Stimulated activated naive CD8-positive, alpha-beta T cell treated with anti-CD3 and anti-CD28 coated beads, Interleukin-15, Interleukin-2, amounts not matched to agents 100 U/mL and 50 U/mL, for 24 hours (primary cell): ENCODE measurements around the gene NALCN.

Experiments used
- ATAC-seq: fragments of 150-1000 bp; cut with Tn5 transposase; one replicate; pipeline ENCODE4 v1.10.0; 2021
- DNase-seq: peaks from one replicate; pipeline ENCODE4 v3.0.0; 2021

The NALCN gene

GRCh38 chr13:101416181-101417042, at the start of gene NALCN:
Gene NALCN (minus strand): TSS chr13:101416508. CDS start chr13:101399126, 17,382 bp downstream.
- DNase-seq: peak; percentile 6

GRCh38 chr13:101465877-101466276, 49.6 kb upstream of the NALCN start:
- DNase-seq (no peak), ATAC-seq (no peak)

More at GRCh38 chr13:101416181-101417042, at the start of gene NALCN:
- ATAC-seq: peak; percentile 28

- ATAC-seq (no peak), DNase-seq (no peak)
Measured at GRCh38 chr13:101457176-101457575, 40.9 kb upstream of the NALCN start.

- DNase-seq (no peak), ATAC-seq (no peak)
Measured at GRCh38 chr13:101455863-101456262, 39.6 kb upstream of the NALCN start.

- ATAC-seq: no peak
- no peak for DNase-seq
Measured at GRCh38 chr13:101454767-101455166, 38.5 kb upstream of the NALCN start.

GRCh38 chr13:101453784-101454201, 37.5 kb upstream of the NALCN start:
- ATAC-seq (peak; percentile 9), DNase-seq (no peak)

GRCh38 chr13:101452519-101453485, 36.5 kb upstream of the NALCN start, which contains the start of gene ITGBL1:
Gene ITGBL1 (plus strand): TSS chr13:101452675. CDS start chr13:101452834, 159 bp downstream.
- DNase-seq (no peak), ATAC-seq (no peak)

GRCh38 chr13:101451641-101452040, 35.3 kb upstream of the NALCN start:
- ATAC-seq (no peak), DNase-seq (no peak)

- DNase-seq (no peak), ATAC-seq (no peak)
Measured at GRCh38 chr13:101450749-101451130, 34.4 kb upstream of the NALCN start.

GRCh38 chr13:101449790-101450748, 33.8 kb upstream of the NALCN start:
- ATAC-seq (no peak), DNase-seq (no peak)

GRCh38 chr13:101447852-101448251, 31.5 kb upstream of the NALCN start:
- ATAC-seq: no peak
- no peak for DNase-seq

GRCh38 chr13:101434486-101434885, 18.2 kb upstream of the NALCN start:
- DNase-seq (no peak), ATAC-seq (no peak)

- DNase-seq (no peak), ATAC-seq (no peak)
Measured at GRCh38 chr13:101433895-101434294, 17.6 kb upstream of the NALCN start.

GRCh38 chr13:101429733-101430132, 13.4 kb upstream of the NALCN start:
- ATAC-seq (no peak), DNase-seq (no peak)

GRCh38 chr13:101425623-101426022, 9.3 kb upstream of the NALCN start:
- ATAC-seq (no peak), DNase-seq (no peak)

- no peak for DNase-seq
- ATAC-seq: no peak
Measured at GRCh38 chr13:101425156-101425471, 8.8 kb upstream of the NALCN start.

- DNase-seq: no peak
- ATAC-seq: no peak
Measured at GRCh38 chr13:101424381-101425155, 8.3 kb upstream of the NALCN start.

- no peak for DNase-seq
- ATAC-seq: no peak
Measured at GRCh38 chr13:101423872-101424271, 7.6 kb upstream of the NALCN start.

GRCh38 chr13:101417501-101417900, 1.2 kb upstream of the NALCN start:
- ATAC-seq (no peak), DNase-seq (no peak)

GRCh38 chr13:101417043-101417406, 717 bp upstream of the NALCN start:
- ATAC-seq: no peak
- no peak for DNase-seq
